ENCODE data around the gene BCR.
A peak's percentile ranks its signal among the peaks of the same experiment; 100 is the strongest.

The BCR gene

DNA sequence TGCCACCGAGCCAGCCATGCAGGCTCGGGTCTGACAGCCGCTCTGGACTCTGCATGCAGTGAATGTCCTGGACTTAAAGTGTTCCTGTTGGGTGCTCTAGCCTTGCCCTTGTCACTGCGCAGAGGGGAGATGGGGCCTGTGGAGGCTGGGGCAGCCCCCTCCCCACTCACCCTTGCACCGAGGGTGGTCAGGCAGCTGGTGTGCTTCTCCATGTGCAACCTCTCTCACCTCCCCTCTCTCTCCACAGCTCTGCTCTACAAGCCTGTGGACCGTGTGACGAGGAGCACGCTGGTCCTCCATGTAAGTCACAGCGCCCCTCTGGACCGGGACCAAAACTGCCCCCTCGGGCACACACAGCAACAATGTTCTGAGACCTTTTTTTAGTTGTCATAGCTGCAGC, 92.5 kb downstream of the BCR start:
- DNase-seq (ENCODE audit: low spot score) (no peak), FAIRE-seq (no peak)

GRCh38 chr22:23273445-23274145, 93.3 kb downstream of the BCR start:
- no peak for FAIRE-seq
- no peak for DNase-seq (ENCODE audit: low spot score)

GRCh38 chr22:23274146-23274526, 93.8 kb downstream of the BCR start:
- no peak for DNase-seq (ENCODE audit: low spot score)
- no peak for FAIRE-seq

- FAIRE-seq = no peak
- DNase-seq (ENCODE audit: low spot score) = no peak
Observed at GRCh38 chr22:23274891-23275694, 94.8 kb downstream of the BCR start.

DNA sequence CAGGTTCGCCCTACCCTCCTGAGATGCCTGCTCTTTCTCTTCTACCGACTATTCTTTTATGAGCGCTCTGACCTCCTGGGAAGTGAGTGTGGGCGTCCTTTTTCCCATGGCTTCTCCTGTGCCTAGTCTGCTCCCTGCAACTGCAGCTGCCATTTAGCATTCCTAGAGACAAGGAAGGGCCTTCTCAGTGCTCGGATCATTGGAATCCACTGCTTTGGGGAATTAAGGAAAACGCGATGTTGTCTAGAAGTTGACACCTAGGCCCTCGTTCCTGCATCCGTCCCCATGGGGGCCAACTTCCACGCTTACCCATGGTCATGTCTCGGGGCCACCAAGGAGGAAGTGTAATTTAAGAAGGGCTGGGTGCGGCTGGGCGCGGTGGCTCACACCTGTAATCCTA, 95.4 kb downstream of the BCR start:
- no peak for DNase-seq (ENCODE audit: low spot score)
- no peak for FAIRE-seq

- FAIRE-seq (no peak), DNase-seq (ENCODE audit: low spot score) (no peak)
Observed at GRCh38 chr22:23276656-23277582, 96.6 kb downstream of the BCR start.

- FAIRE-seq (no peak), DNase-seq (ENCODE audit: low spot score) (no peak)
Observed at GRCh38 chr22:23277583-23278295, 97.4 kb downstream of the BCR start.

DNA sequence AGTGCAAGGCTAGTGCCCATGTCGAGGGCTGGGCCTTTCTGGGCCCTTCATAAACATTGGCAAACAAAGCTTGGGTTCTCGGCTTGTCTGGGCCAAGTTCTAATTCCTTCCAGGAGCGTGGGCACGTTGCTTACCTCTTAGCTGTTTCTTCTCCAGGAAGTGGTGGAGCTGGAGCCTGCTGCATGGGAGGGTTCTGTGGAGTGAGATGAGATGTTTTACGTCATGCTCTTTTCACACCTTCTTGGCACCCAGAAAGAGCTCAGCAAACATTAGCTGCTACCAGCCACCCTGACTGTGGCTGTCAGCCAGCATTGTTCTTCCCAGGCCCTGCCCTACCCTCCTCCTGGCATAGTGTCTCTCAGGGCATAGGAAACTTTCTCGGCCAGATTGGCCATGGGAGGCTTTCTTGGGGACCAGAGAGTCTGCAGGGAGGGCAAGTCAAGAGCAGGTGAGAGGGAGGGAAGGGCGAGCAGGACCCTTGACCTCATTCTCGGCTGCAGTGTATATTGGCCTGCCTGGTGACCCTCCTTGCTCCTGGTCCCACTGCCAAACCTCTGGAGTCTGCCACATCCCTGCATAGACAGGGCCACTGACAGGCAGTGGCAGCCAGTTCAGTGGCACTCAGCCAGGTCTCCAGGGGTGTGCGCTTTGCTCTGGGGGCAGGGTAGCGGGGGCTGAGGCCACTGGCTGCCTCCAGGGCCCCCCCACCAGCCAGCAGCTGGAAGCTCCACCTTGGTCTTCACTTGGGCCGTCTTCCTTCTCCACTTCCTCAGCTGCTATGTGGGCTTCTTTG, 98.8 kb downstream of the BCR start:
- no peak for DNase-seq (ENCODE audit: low spot score)
- FAIRE-seq = no peak

DNA sequence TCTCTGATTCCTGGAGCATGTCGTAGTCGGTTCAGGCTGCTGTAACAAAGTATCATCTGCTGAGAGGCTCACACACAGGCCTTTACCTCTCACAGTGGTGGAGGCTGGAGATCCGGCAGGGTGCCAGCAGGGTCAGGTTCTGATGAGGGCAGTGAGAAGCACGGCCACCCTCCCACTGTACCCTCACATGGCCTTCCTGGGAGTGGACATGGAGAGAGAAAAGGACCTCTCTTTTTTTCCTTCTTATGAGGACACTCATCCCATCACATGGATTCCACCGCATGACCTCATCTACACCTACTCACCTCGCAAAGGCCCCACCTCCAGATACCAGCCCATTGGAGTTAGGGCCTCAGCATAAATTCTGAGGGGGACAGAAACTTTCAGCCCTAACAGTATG, 99.5 kb downstream of the BCR start:
- no peak for DNase-seq (ENCODE audit: low spot score)
- no peak for FAIRE-seq

- DNase-seq (ENCODE audit: low spot score) (no peak), FAIRE-seq (no peak)
Observed at GRCh38 chr22:23280356-23281052, 100.2 kb downstream of the BCR start.

GRCh38 chr22:23281053-23281405, 100.7 kb downstream of the BCR start:
- DNase-seq (ENCODE audit: low spot score) = no peak
- no peak for FAIRE-seq

GRCh38 chr22:23281406-23282088, 101.2 kb downstream of the BCR start:
- DNase-seq (ENCODE audit: low spot score) = peak; percentile 64
- FAIRE-seq = no peak

DNA sequence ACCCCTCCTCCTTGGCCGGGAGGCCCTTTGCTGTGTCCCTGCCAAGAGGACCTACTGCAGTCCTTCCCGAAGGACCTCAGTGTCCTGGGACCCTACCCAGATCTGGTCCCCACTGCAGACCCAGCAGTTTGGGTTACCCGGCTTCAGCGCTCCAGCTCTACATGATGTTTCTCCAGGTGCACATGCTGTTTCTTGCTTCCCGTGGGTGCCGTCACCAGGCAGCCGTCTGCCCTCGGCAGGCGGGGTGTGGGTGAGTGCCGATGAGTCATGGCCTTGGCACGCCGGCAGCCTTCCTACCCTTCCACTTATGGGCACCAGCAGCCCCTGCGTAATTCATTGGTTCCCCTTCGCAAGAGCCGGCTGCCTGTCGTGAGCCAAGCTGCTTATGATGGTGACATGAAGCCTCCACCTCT, 101.8 kb downstream of the BCR start:
- DNase-seq (ENCODE audit: low spot score) (peak; percentile 91), FAIRE-seq (peak; percentile 45)

GRCh38 chr22:23282516-23282915, 102.2 kb downstream of the BCR start:
- FAIRE-seq (no peak), DNase-seq (ENCODE audit: low spot score) (no peak)

DNA sequence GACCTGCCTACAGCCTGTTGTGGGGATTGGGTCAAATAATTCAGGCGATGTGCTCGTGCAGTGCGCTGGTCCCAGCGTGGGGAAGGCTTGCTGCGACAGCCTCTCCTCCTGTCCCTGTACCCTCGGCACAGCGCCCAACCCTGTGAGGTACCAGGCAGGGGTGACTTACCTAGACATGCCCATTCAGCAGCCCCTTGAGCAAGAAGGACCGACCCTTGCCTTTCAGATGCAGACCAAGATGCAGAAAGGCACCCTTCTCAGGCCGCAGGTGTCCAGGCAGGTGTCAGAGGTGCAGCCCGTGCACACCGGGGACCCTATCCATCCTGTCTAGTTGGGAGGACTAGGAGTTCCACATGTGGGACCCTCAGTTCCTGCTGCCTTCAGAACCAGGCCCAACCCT, 102.7 kb downstream of the BCR start:
- DNase-seq (ENCODE audit: low spot score) (no peak), FAIRE-seq (no peak)

- FAIRE-seq (no peak), DNase-seq (ENCODE audit: low spot score) (no peak)
Observed at GRCh38 chr22:23283591-23284503, 103.5 kb downstream of the BCR start.

- DNase-seq (ENCODE audit: low spot score) = no peak
- no peak for FAIRE-seq
Observed at GRCh38 chr22:23284504-23285033, 104.3 kb downstream of the BCR start.

GRCh38 chr22:23285236-23285635, 104.9 kb downstream of the BCR start:
- DNase-seq (ENCODE audit: low spot score) = no peak
- no peak for FAIRE-seq
